ENCODE data around the gene TUBG2.

Gene TUBG2

DNA sequence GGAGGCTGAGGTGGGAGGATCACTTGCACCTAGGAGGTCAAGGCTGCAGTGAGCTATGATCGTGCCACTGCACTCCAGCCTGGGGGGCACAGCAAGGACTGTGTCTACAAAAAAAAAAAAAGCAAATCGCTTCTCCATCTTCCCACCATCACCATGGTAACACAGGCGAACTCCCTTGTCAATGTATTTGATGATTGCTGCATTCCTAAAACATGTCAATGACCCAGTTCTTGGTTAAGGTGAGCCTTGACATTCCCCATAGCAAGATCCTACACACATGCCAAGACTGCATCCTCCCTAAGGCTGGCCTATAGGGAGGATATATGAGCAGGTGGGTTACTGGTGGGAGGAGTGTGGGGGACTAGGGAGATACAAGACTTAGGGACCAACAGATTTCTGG, 35.4 kb downstream of the TUBG2 start:
- Histone ChIP-seq H3K4me1 (no peaks in the 10 kb centered on the region), H3K4me3 (no peak overlapping the region), H3K27ac (no peak overlapping the region), H4K20me1 (peaks cover 0 to 18% (median 0%) of the 10 kb centered on the region in 11 experiments; a peak in 1 of 22 replicates), H3K9ac (no peak overlapping the region), H3K27me3 (no peaks in the 10 kb centered on the region), H3K4me2 (no peak overlapping the region), H3K36me3 (peaks cover 22 to 84% (median 41%) of the 10 kb centered on the region in 11 experiments), H3K9me3 (replicated peaks in 1 of 11) (no peaks in the 10 kb centered on the region)
- no peak for TF ChIP-seq Cebpa-rat (IDR thresholded peaks at IDR 0.05)

GRCh38 chr17:42695500-42695899, 36.4 kb downstream of the TUBG2 start:
- Histone ChIP-seq H3K4me1 (no peaks in the 10 kb centered on the region), H3K4me2 (no peak overlapping the region), H3K36me3 (peaks cover 29 to 89% (median 50%) of the 10 kb centered on the region in 11 experiments), H3K9ac (no peak overlapping the region), H3K27me3 (no peaks in the 10 kb centered on the region), H3K9me3 (replicated peaks in 1 of 11) (no peaks in the 10 kb centered on the region), H4K20me1 (peaks cover 0 to 18% (median 0%) of the 10 kb centered on the region in 11 experiments; a peak in 2 of 22 replicates), H3K27ac (no peak overlapping the region), H3K4me3 (no peak overlapping the region)
- no peak for TF ChIP-seq Cebpa-rat (IDR thresholded peaks at IDR 0.05)

- Histone ChIP-seq H4K20me1 (peaks cover 0 to 24% (median 0%) of the 10 kb centered on the region in 11 experiments; a peak in 2 of 22 replicates), H3K4me1 (no peaks in the 10 kb centered on the region), H3K27me3 (no peaks in the 10 kb centered on the region), H3K4me2 (no peak overlapping the region), H3K36me3 (peaks cover 46 to 92% (median 68%) of the 10 kb centered on the region in 11 experiments), H3K27ac (no peak overlapping the region), H3K9me3 (replicated peaks in 1 of 11) (no peaks in the 10 kb centered on the region), H3K4me3 (no peak overlapping the region), H3K9ac (no peak overlapping the region)
- no peak for TF ChIP-seq Cebpa-rat (IDR thresholded peaks at IDR 0.05)
Measured at GRCh38 chr17:42697108-42697811, 38.2 kb downstream of the TUBG2 start.

DNA sequence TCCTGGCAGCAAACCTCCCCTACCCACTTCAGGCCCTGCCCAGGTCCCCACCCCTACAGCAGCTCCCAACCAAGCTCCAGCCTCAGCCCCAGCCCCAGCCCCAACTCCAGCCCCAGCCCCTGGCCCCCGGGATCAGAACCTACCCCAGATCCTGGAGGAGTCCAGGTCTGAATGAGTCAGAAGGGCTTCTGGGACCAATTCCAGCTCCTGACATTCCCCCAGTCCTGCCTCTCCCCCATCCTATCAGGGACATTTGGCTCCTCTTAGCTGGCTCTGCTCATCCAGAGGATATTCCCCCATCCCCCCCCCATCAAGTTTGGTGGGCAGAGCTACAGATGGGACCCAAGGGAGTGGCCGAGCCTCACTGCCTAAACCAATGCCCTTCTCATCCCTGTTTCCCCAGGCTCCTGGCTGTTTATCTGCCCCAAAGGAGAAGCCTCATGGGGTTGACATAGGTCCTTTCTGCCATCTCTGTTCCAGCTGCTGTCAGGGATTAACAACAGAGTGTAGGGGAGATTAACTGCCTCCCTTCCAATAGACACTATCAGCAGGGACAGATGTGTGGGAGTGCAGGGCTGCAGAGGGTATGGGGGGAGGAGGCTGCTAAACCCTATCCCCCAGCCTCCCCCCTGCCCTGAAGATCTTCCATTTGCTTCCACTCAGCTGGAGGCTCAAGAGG, 39.8 kb downstream of the TUBG2 start:
- H3K9ac ChIP-seq = no peak overlapping the region
- no peak overlapping the region for H3K27ac ChIP-seq
- no peak for TF ChIP-seq Cebpa-rat (IDR thresholded peaks at IDR 0.05)
- H3K4me2 ChIP-seq = no peak overlapping the region
- H3K27me3 ChIP-seq = no peaks in the 10 kb centered on the region
- H3K36me3 ChIP-seq = peaks cover 62 to 97% (median 79%) of the 10 kb centered on the region in 11 experiments
- H3K4me3 ChIP-seq = no peak overlapping the region
- no peaks in the 10 kb centered on the region for H3K4me1 ChIP-seq
- no peaks in the 10 kb centered on the region for H3K9me3 ChIP-seq (replicated peaks in 1 of 11)
- H4K20me1 ChIP-seq = peaks cover 0 to 28% (median 0%) of the 10 kb centered on the region in 11 experiments; a peak in 2 of 22 replicates

- H3K9me3 ChIP-seq (replicated peaks in 1 of 11) = no peaks in the 10 kb centered on the region
- H3K36me3 ChIP-seq = peaks cover 67 to 97% (median 83%) of the 10 kb centered on the region in 11 experiments
- TF ChIP-seq Cebpa-rat (IDR thresholded peaks at IDR 0.05) = no peak
- H3K27ac ChIP-seq = no peak overlapping the region
- H3K4me2 ChIP-seq = no peak overlapping the region
- H3K4me1 ChIP-seq = no peaks in the 10 kb centered on the region
- H3K27me3 ChIP-seq = no peaks in the 10 kb centered on the region
- H4K20me1 ChIP-seq = peaks cover 0 to 28% (median 0%) of the 10 kb centered on the region in 11 experiments; a peak in 2 of 22 replicates
- no peak overlapping the region for H3K9ac ChIP-seq
- no peak overlapping the region for H3K4me3 ChIP-seq
Measured at GRCh38 chr17:42699415-42699740, 40.3 kb downstream of the TUBG2 start.

DNA sequence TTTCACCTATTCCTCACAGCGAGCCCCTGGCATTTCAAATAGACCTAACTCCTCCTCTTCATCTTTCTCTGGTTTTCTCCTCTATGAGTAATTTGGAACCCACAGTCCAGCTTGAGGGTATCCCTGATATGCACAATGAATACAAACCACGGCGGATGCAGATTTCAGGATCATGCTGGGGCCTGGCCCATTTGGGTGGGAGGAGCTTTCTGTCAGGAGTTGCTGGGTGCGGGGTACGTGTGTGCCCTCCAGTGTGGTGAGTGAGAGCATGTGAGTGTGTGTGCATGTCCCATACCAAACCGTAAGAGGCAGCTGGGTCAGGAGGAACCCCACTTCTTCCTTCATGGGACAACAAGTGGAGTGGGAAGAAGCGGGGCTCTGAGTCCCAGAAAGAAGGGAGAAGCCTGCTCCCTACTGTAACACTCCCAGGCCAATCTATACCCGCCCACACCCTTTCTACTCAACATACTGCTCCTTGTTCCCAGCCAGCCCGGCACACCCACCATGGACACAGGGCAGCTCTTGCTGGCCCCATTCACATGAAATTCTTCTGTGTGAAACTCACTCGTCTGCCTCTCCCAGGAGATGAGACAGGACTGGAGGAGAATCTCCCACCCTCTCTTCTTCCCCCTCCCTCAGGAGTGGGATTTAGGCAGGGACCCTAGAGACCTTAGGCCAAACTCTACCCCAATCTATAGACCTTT, 41.7 kb downstream of the TUBG2 start:
- H3K27ac ChIP-seq = no peak overlapping the region
- H4K20me1 ChIP-seq = peaks cover 0 to 21% (median 0%) of the 10 kb centered on the region in 11 experiments; a peak in 2 of 22 replicates
- no peak overlapping the region for H3K4me2 ChIP-seq
- H3K4me1 ChIP-seq = no peaks in the 10 kb centered on the region
- no peaks in the 10 kb centered on the region for H3K9me3 ChIP-seq (replicated peaks in 1 of 11)
- TF ChIP-seq Cebpa-rat (IDR thresholded peaks at IDR 0.05) = no peak
- H3K36me3 ChIP-seq = peaks cover 75 to 97% (median 89%) of the 10 kb centered on the region in 11 experiments
- H3K4me3 ChIP-seq = no peak overlapping the region
- no peak overlapping the region for H3K9ac ChIP-seq
- no peaks in the 10 kb centered on the region for H3K27me3 ChIP-seq

- no peaks in the 10 kb centered on the region for H3K27me3 ChIP-seq
- H3K4me3 ChIP-seq = no peak overlapping the region
- H3K27ac ChIP-seq = no peak overlapping the region
- H4K20me1 ChIP-seq = peaks cover 0 to 18% (median 0%) of the 10 kb centered on the region in 11 experiments; a peak in 2 of 22 replicates
- peaks cover 84 to 97% (median 92%) of the 10 kb centered on the region in 11 experiments for H3K36me3 ChIP-seq
- H3K9ac ChIP-seq = no peak overlapping the region
- TF ChIP-seq Cebpa-rat (IDR thresholded peaks at IDR 0.05) = no peak
- H3K4me1 ChIP-seq = no peaks in the 10 kb centered on the region
- H3K9me3 ChIP-seq (replicated peaks in 1 of 11) = no peaks in the 10 kb centered on the region
- H3K4me2 ChIP-seq = no peak overlapping the region
Measured at GRCh38 chr17:42702446-42702845, 43.4 kb downstream of the TUBG2 start.

DNA sequence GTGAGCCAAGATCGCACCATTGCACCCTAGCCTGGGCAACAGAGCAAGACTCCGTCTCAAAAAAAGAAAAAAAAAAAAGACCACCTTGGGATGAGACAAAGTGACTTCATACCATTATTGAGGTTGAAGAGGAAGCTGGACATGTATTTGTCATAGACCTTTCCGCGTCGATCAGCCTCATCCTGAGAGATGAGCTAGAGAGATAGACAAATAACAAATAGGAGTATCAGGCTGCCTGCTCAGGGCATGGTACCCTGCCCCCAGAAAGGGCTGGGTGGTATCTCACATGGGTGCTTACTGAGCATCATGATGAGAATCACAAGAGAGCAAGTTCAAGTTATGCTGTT, 45.4 kb downstream of the TUBG2 start:
- Histone ChIP-seq H4K20me1 (peaks cover 0 to 18% (median 0%) of the 10 kb centered on the region in 11 experiments; a peak in 2 of 22 replicates), H3K27ac (no peak overlapping the region), H3K4me1 (peaks cover 0 to 7% (median 1%) of the 10 kb centered on the region in 10 experiments; a peak in 9 of 20 replicates), H3K9me3 (replicated peaks in 1 of 11) (no peaks in the 10 kb centered on the region), H3K4me3 (no peak overlapping the region), H3K36me3 (peaks cover 97 to 100% (median 99%) of the 10 kb centered on the region in 11 experiments), H3K27me3 (no peaks in the 10 kb centered on the region), H3K9ac (no peak overlapping the region), H3K4me2 (no peak overlapping the region)
- no peak for TF ChIP-seq Cebpa-rat (IDR thresholded peaks at IDR 0.05)

GRCh38 chr17:42704837-42705494, 45.9 kb downstream of the TUBG2 start:
- Histone ChIP-seq H4K20me1 (peaks cover 0 to 18% (median 0%) of the 10 kb centered on the region in 11 experiments; a peak in 1 of 22 replicates), H3K4me1 (peaks cover 0 to 12% (median 6%) of the 10 kb centered on the region in 10 experiments; a peak in 12 of 20 replicates), H3K27me3 (no peaks in the 10 kb centered on the region), H3K27ac (no peak overlapping the region), H3K36me3 (peaks cover 97 to 100% (median 100%) of the 10 kb centered on the region in 11 experiments), H3K4me2 (no peak overlapping the region), H3K9me3 (replicated peaks in 1 of 11) (no peaks in the 10 kb centered on the region), H3K9ac (no peak overlapping the region), H3K4me3 (no peak overlapping the region)
- no peak for TF ChIP-seq Cebpa-rat (IDR thresholded peaks at IDR 0.05)
